HG03103 (cell line): ENCODE results near the gene SLC27A5.
"Not testable (repeated sequence)": the region's sequence is repeated elsewhere in the genome, so short reads cannot be mapped to it uniquely, and the experiment has no call there.

Experiments used
- ATAC-seq: cut with Tn5 transposase; IDR thresholded peaks from one replicate; pipeline ENCODE4 v1.9.1; 2021; ENCODE audit warnings: low read depth; ENCODE audit not compliant: unreplicated experiment

Gene SLC27A5

DNA sequence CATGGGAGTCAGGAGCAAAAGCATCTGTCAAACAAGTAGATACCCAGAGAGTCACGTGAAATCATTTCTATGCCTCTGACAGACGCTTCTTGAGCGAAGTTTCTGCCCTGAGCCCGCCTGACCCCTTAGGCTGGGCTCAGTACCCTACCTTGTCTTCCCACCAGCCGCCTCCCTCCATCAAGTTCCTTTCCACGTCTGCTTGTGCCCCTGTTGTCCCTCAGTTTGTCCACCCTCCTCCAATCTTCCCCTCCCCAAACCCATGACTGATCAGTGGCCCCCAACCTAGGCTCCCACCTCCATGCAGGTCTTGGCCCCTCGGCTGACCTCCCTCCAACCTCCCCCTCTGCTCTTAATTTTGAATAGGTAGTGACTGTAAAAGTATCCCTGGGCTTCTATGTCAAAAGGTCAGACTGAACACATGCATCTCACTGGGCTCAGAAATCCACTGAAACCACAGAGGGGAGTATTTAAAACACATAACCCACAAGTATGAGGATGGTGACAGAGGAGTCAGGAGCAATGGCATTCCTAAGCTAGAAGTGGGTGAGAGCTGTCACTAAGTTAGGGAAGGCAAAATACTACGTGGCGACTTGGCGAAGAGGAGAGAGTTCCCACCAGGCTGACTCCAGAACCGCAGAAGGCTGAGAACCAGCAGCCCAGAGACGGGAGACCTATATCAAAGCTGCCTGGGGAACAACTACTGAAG, 37.3 kb downstream of the SLC27A5 start:
- ATAC-seq: no peak

- no peak for ATAC-seq
These were observed 38.0 kb downstream of the SLC27A5 start for GRCh38 chr19:58473775-58474174.

DNA sequence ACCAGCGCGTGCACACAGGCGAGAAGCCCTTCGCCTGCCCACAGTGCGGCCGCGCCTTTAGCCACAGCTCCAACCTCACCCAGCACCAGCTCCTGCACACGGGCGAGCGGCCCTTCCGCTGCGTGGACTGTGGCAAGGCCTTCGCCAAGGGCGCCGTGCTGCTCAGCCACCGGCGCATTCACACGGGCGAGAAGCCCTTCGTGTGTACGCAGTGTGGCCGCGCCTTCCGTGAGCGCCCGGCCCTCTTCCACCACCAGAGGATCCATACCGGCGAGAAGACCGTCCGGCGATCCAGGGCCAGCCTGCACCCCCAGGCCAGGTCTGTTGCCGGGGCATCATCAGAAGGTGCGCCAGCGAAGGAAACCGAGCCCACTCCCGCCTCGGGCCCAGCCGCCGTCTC, 40.1 kb downstream of the SLC27A5 start:
- ATAC-seq: no peak

- not testable (repeated sequence) for ATAC-seq
These were observed 40.8 kb downstream of the SLC27A5 start for GRCh38 chr19:58470837-58471543.

GRCh38 chr19:58469241-58470013, 42.4 kb downstream of the SLC27A5 start:
- no peak for ATAC-seq

- ATAC-seq: no peak
These were observed 43.5 kb downstream of the SLC27A5 start for GRCh38 chr19:58468216-58468839.

- ATAC-seq: peak; percentile 93
These were observed 44.8 kb downstream of the SLC27A5 start, which contains the start of gene ZNF324 for GRCh38 chr19:58466760-58467589. TSS of gene ZNF324 (plus strand) at chr19:58467080. CDS start at chr19:58469186, 2,106 bp downstream.

GRCh38 chr19:58466089-58466759, 45.6 kb downstream of the SLC27A5 start:
- ATAC-seq: no peak

GRCh38 chr19:58460039-58460438, 51.8 kb downstream of the SLC27A5 start:
- no peak for ATAC-seq

DNA sequence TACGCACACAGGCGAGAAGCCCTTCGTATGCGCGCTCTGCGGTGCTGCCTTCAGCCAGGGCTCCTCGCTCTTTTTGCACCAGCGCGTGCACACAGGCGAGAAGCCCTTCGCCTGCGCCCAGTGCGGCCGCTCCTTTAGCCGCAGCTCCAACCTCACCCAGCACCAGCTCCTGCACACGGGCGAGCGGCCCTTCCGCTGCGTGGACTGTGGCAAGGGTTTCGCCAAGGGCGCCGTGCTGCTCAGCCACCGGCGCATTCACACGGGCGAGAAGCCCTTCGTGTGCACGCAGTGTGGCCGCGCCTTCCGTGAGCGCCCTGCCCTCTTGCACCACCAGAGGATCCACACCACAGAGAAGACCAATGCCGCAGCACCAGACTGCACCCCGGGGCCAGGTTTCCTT, 55.7 kb downstream of the SLC27A5 start:
- ATAC-seq: no peak

DNA sequence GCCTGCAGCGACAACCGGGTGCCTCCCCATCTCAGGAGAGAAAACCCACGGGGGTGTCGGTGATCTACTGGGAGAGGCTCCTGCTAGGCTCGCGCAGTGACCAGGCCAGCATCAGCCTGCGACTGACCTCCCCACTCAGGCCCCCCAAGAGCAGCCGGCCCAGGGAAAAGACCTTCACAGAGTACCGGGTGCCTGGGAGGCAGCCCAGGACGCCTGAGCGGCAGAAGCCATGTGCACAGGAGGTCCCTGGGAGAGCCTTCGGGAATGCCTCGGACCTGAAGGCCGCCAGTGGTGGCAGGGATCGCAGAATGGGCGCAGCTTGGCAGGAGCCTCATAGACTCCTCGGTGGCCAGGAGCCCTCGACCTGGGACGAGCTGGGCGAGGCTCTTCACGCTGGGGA, 56.5 kb downstream of the SLC27A5 start:
- no peak for ATAC-seq

DNA sequence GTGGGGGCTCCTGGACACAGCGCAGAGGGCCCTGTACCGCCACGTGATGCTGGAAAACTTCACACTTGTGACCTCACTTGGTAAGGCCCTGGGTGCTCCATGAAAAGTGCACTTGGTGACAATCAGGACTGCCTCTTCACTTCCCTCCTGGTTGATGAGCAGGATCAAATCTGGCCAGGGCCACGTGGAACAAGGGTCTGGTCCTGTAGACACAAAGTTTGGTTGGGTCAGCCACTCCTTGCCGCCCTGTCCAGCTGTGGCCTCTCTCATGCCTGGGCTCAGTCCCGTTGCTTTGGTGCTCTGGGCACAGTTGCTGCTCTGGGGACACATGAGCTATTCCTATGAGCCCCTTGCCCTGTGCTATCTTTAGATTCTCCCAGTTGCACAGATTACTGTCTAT, 58.0 kb downstream of the SLC27A5 start:
- no peak for ATAC-seq

DNA sequence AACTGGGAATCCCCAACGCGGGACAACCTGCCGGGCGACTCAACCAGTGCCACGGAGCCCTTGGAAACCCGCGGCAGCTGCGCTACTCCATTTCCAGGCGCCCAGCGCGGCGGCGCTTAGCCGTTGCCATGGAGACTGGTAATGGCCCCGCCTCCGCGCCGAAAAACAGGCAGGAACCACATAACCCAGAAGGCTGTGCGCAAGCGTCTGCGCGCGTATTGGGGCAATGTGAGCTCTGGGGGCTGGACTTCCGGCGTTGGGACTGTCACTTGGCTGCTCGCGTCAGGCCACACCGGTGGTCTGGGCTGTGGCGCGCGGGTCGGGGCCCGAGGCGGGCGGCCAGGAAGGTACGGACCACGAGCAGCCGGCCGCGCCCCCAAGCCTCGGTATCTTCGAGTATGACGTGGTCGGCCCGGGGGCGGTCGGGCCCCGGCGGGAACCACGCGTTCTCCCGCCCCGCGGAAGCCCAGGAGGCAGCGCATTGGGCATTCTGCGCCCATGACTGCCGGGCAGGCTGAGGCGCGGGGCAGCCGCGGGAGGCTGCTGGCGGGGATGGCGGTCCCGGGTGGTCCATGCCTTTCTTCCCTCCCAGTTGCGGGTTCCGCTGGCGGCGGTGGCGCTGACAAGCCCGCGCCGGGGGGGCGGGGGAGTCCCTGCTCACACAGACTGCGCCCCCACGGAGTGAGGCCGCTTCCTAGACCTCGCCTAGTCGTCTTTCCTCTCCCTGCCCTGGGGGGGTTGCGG, 60.3 kb downstream of the SLC27A5 start, which contains the start of gene ZNF324B:
TSS of gene ZNF324B (plus strand) at position 265 of the 744 bp plus-strand sequence. CDS start 2,080 bp downstream, outside the sequence.
- ATAC-seq: peak; percentile 92

DNA sequence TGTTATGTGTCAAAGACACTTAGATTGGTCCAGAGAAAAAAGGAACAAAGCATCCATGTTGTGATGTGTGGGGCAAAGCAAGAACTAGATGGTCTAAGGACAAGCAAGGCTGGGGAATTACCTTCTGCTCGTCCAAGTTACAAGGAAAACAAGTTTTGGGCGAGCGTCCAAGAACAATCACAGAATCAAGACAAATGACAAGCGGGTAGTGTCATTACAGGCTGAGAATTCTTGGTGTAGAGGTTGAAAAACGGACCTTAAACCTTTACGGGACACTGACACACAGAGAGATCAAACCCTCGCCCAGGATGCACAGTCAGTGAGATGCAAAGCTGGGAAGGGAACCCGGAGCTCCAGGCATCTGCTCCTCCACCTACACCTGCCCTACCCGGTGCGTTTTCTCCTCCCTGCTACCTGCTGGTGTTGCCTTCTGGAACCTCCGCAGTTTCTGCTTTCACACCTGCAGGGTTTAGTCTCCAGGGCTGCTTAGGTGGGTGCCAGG, 60.9 kb downstream of the SLC27A5 start:
- peak; percentile 12 for ATAC-seq

GRCh38 chr19:58449980-58450379, 61.8 kb downstream of the SLC27A5 start:
- not testable (repeated sequence) for ATAC-seq

- not testable (repeated sequence) for ATAC-seq
These were observed 62.9 kb downstream of the SLC27A5 start for GRCh38 chr19:58448860-58449259.
